Osteocyte (in vitro differentiated cells): ENCODE measurements around the gene PPM1G. TPM values are rescaled to one million over a fixed set of nuclear protein-coding genes. Genes with fewer than 3 reads are reported as not detected.

ENCODE experiments used
- DNase-seq: peaks from one replicate; pipeline ENCODE4 v3.0.0; 2021; ENCODE audit warnings: mixed read lengths; ENCODE audit not compliant: unreplicated experiment; ENCODE audit errors: extremely low spot score
- H3K27ac Mint-ChIP-seq: one replicate; pipeline ENCODE4 v1.8.0; 2021; ENCODE audit warnings: mild to moderate bottlenecking, mixed read lengths; ENCODE audit not compliant: unreplicated experiment
- H3K27me3 Mint-ChIP-seq: one replicate; pipeline ENCODE4 v1.8.0; 2021; ENCODE audit warnings: mixed read lengths; ENCODE audit not compliant: unreplicated experiment
- H3K36me3 Mint-ChIP-seq: one replicate; pipeline ENCODE4 v1.8.0; 2021; ENCODE audit warnings: mixed read lengths; ENCODE audit not compliant: unreplicated experiment
- H3K4me1 Mint-ChIP-seq: one replicate; pipeline ENCODE4 v1.8.0; 2021; ENCODE audit warnings: mixed read lengths; ENCODE audit not compliant: unreplicated experiment
- H3K4me3 Mint-ChIP-seq: one replicate; pipeline ENCODE4 v1.8.0; 2021; ENCODE audit warnings: mild to moderate bottlenecking, moderate library complexity, mixed read lengths; ENCODE audit not compliant: unreplicated experiment
- H3K9me3 Mint-ChIP-seq: one replicate; pipeline ENCODE4 v1.8.0; 2021; ENCODE audit warnings: mixed read lengths; ENCODE audit not compliant: unreplicated experiment
- total RNA-seq: library from RNA; stranded (reverse); gene quantifications from 2 replicates; pipeline ENCODE4 v1.2.1, GENCODE V29; 2021
- TF ChIP-seq, protein P1 (sequence below): fragments of 200-600 bp; sonication (generic); IDR thresholded peaks from 2 replicates; pipeline ENCODE4 v1.5.0; 2021; ENCODE audit warnings: antibody characterized with exemption, mild to moderate bottlenecking, moderate library complexity

PPM1G gene
- total RNA-seq, 1 donor from 2014 or later = 70.7 TPM

DNA sequence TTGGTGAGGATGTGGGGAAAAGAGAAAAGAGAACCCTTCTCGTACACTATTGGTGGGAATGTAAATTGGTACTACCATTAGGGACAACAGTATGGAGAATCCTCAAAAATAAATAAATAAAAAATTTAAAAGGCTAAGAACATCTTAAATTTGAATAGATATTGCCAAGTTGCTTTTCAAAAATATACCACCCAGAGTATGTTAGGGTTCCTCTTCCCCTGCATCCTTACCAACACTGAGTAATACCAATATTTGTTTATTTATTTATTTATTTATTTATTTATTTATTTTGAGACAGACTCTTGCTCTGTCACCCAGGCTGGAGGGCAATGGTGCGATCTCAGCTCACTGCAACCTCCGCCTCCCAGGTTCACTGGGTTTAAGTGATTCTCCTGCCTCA is 13.6 kb upstream of the PPM1G start:
- no peaks in the 10 kb centered on the region for H3K9me3 Mint-ChIP-seq
- no peak overlapping the region for H3K27ac Mint-ChIP-seq
- no peak for DNase-seq
- H3K4me3 Mint-ChIP-seq = no peak overlapping the region
- H3K27me3 Mint-ChIP-seq = peaks cover 2% of the 10 kb centered on the region
- TF ChIP-seq, protein P1, sequence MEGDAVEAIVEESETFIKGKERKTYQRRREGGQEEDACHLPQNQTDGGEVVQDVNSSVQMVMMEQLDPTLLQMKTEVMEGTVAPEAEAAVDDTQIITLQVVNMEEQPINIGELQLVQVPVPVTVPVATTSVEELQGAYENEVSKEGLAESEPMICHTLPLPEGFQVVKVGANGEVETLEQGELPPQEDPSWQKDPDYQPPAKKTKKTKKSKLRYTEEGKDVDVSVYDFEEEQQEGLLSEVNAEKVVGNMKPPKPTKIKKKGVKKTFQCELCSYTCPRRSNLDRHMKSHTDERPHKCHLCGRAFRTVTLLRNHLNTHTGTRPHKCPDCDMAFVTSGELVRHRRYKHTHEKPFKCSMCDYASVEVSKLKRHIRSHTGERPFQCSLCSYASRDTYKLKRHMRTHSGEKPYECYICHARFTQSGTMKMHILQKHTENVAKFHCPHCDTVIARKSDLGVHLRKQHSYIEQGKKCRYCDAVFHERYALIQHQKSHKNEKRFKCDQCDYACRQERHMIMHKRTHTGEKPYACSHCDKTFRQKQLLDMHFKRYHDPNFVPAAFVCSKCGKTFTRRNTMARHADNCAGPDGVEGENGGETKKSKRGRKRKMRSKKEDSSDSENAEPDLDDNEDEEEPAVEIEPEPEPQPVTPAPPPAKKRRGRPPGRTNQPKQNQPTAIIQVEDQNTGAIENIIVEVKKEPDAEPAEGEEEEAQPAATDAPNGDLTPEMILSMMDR = no peak
- H3K4me1 Mint-ChIP-seq = peaks cover 4% of the 10 kb centered on the region
- H3K36me3 Mint-ChIP-seq = no peaks in the 10 kb centered on the region

DNA sequence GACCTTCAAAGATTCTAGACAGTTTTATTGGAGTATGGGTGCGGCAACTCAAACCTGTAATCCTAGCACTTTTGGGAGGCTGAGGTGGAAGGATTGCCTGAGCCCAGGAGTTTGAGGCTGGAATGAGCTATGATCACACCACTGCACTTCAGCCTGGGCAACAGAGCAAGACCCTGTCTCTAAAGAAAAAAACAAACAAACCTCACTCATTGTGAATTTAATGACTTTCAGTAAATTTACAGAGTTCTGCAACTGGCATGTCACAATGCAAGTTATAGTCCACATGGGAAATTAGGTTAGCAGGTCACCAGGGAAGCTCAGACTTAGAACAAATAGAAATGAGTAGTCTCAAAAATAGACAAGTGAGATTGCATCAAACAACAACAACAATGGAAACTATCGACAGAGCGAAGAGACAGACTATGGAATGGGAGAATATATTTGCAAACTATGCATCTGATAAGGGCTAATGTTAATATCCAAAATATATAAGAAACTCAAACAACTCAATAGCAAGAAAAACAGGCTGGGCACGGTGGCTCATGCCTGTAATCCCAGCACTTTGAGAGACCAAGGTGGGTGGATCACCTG is 12.4 kb upstream of the PPM1G start:
- Mint-ChIP-seq H3K36me3 (no peaks in the 10 kb centered on the region), H3K4me3 (no peak overlapping the region), H3K27ac (no peak overlapping the region), H3K27me3 (peaks cover 2% of the 10 kb centered on the region), H3K9me3 (no peaks in the 10 kb centered on the region), H3K4me1 (no peaks in the 10 kb centered on the region)
- DNase-seq = no peak
- TF ChIP-seq, protein P1 = no peak

DNA sequence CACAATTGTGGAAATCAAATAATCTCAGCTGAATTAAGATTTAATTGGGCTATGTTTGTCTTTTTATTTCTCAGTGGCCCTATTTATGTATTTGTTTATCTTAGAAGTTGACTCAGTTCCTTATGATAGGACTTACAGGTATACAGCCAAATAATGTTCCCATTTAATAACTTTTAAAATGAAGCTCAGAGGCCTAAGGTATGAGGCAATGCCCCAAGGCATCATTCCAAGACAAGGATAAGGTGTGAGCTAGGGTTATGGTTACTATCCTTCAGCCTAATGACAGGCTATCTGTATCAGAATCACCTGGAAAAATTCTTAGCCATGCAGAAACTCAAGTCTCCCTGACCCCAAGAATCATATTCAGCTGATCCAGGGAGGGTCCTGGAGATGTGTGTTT is 11.6 kb upstream of the PPM1G start:
- Mint-ChIP-seq H3K27me3 (peaks cover 2% of the 10 kb centered on the region), H3K4me1 (no peaks in the 10 kb centered on the region), H3K36me3 (no peaks in the 10 kb centered on the region), H3K9me3 (no peaks in the 10 kb centered on the region), H3K27ac (no peak overlapping the region), H3K4me3 (no peak overlapping the region)
- TF ChIP-seq, protein P1 = no peak
- DNase-seq = no peak

- no peak overlapping the region for H3K27ac Mint-ChIP-seq
- DNase-seq = no peak
- no peak overlapping the region for H3K4me3 Mint-ChIP-seq
- H3K9me3 Mint-ChIP-seq = no peaks in the 10 kb centered on the region
- H3K27me3 Mint-ChIP-seq = no peaks in the 10 kb centered on the region
- H3K4me1 Mint-ChIP-seq = no peaks in the 10 kb centered on the region
- TF ChIP-seq, protein P1 = no peak
- H3K36me3 Mint-ChIP-seq = no peaks in the 10 kb centered on the region
Measured at GRCh38 chr2:27416151-27416550, 6.8 kb upstream of the PPM1G start.

- H3K4me3 Mint-ChIP-seq = no peak overlapping the region
- H3K27me3 Mint-ChIP-seq = no peaks in the 10 kb centered on the region
- H3K27ac Mint-ChIP-seq = no peak overlapping the region
- no peaks in the 10 kb centered on the region for H3K36me3 Mint-ChIP-seq
- H3K4me1 Mint-ChIP-seq = peaks cover 18% of the 10 kb centered on the region
- TF ChIP-seq, protein P1 = no peak
- no peaks in the 10 kb centered on the region for H3K9me3 Mint-ChIP-seq
- no peak for DNase-seq
Measured at GRCh38 chr2:27412419-27413152, 3.2 kb upstream of the PPM1G start.
